GM12878 (cell line): ENCODE data around the gene COL9A2. TPM values are rescaled to one million over a fixed set of nuclear protein-coding genes. Genes with fewer than 3 reads are reported as not detected.

Source experiments
- ATAC-seq: fragments of 200-7000 bp; cut with Tn5 transposase; 3 replicates; pipeline ENCODE4 v1.9.1; 2020; ENCODE audit warnings: mild to moderate bottlenecking, moderate library complexity
- BruUV-seq: library from RNA; stranded (reverse); fragments of 400-500 nt; replicated peaks from 2 replicates; lab custom pipeline; 2021; lab: Mats Ljungman, UMichigan
- CTCF ChIA-PET: fragments of 300-600 bp; sonication (Branson Sonifier 250); formaldehyde crosslinking; extraction: SDS; loops from one replicate; lab custom pipeline; 2021; ENCODE audit warnings: inconsistent platforms; lab: Yijun Ruan, JAX
- POLR2A ChIA-PET: fragments of 350-600 bp; formaldehyde crosslinking; extraction: SDS; loops from one replicate; lab custom pipeline; 2021; ENCODE audit warnings: inconsistent platforms; lab: Charles Lee
- RAD21 ChIA-PET: fragments of 300-600 bp; sonication (Branson Sonifier 250); formaldehyde crosslinking; loops from one replicate; lab custom pipeline; 2023; ENCODE audit warnings: antibody characterized with exemption; ENCODE audit not compliant: unreplicated experiment; lab: Charles Lee
- SMC1A ChIA-PET: fragments of 300-600 bp; sonication (Branson Sonifier 250); formaldehyde crosslinking; loops from one replicate; lab custom pipeline; 2023; ENCODE audit not compliant: unreplicated experiment, uncharacterized antibody; lab: Charles Lee
- DNase-seq: peaks from one replicate; pipeline ENCODE4 v3.0.0-alpha.2; 2011; ENCODE audit warnings: low read depth, low spot score
- FAIRE-seq: peaks from 3 replicates; lab custom pipeline; 2011; peaks lifted over from hg19 to GRCh38; lab: Jason Lieb, UNC
- H2AFZ ChIP-seq: 2 replicates; pipeline ENCODE4 v1.6.0; 2011; ENCODE audit warnings: low read depth, low read length, control low read depth; ENCODE audit not compliant: control insufficient read depth
- H3K27ac ChIP-seq: 2 replicates; pipeline ENCODE4 v1.5.1; 2011; ENCODE audit warnings: control low read depth; ENCODE audit not compliant: control insufficient read depth, insufficient read depth
- H3K27me3 ChIP-seq, 2 experiments: replicated peaks in 1 of 2; 2 replicates each; pipeline versions ENCODE4 v1.6.0 to v1.6.1; 2011; ENCODE audit warnings: low read length in 1 of 2; ENCODE audit not compliant: control insufficient read depth in 2 of 2, insufficient read depth in 2 of 2
- H3K36me3 ChIP-seq, 2 experiments: 2 replicates each; pipeline ENCODE4 v1.5.1; 2011; ENCODE audit warnings: low read length in 1 of 2; ENCODE audit not compliant: control insufficient read depth in 2 of 2, insufficient read depth in 2 of 2
- H3K4me1 ChIP-seq: 2 replicates; pipeline ENCODE4 v1.6.1; 2011; ENCODE audit warnings: mild to moderate bottlenecking, low read length, moderate library complexity, mixed read lengths; ENCODE audit not compliant: control insufficient read depth, insufficient read depth
- H3K4me2 ChIP-seq: 2 replicates; pipeline ENCODE4 v1.6.0; 2011; ENCODE audit warnings: control low read depth; ENCODE audit not compliant: control insufficient read depth, insufficient read depth
- H3K4me3 ChIP-seq: fragments of 200-600 bp; sonication (generic); 2 replicates; pipeline ENCODE4 v1.5.1; 2016
- H3K79me2 ChIP-seq: 2 replicates; pipeline ENCODE4 v1.6.0; 2011; ENCODE audit warnings: low read length; ENCODE audit not compliant: control insufficient read depth, insufficient read depth
- H3K9ac ChIP-seq: 2 replicates; pipeline ENCODE4 v1.8.0; 2011; ENCODE audit warnings: low read length, control low read depth, mixed read lengths; ENCODE audit not compliant: control insufficient read depth, insufficient read depth
- H3K9me3 ChIP-seq: replicated peaks from 3 replicates; pipeline ENCODE4 v1.5.1; 2011; ENCODE audit warnings: mild to moderate bottlenecking, low read length; ENCODE audit not compliant: control insufficient read depth, insufficient read depth
- H4K20me1 ChIP-seq: 2 replicates; pipeline ENCODE4 v1.6.0; 2011; ENCODE audit not compliant: control insufficient read depth, insufficient read depth
- BCL11A ChIP-seq: IDR thresholded peaks from 2 replicates; pipeline ENCODE4 v1.6.1; 2011; ENCODE audit warnings: low read depth, low read length
- EED ChIP-seq: sonication (generic); IDR thresholded peaks from 2 replicates; pipeline ENCODE4 v1.6.1; 2016; ENCODE audit warnings: antibody characterized with exemption, low read depth
- HCFC1 ChIP-seq: fragments of 150-350 bp; IDR thresholded peaks from 2 replicates; pipeline ENCODE4 v1.6.1; 2014; ENCODE audit warnings: low read length
- IRF5 ChIP-seq: fragments of 450-650 bp; IDR thresholded peaks from 2 replicates; pipeline ENCODE4 v1.6.1; 2017; ENCODE audit warnings: borderline replicate concordance
- MLLT1 ChIP-seq: fragments of 450-650 bp; IDR thresholded peaks from 2 replicates; pipeline ENCODE4 v1.6.1; 2016; ENCODE audit warnings: mild to moderate bottlenecking
- MTA2 ChIP-seq: fragments of 450-650 bp; IDR thresholded peaks from 2 replicates; pipeline ENCODE4 v1.6.1; 2016; ENCODE audit warnings: low read depth, mild to moderate bottlenecking, moderate library complexity
- POLR2AphosphoS5 ChIP-seq: IDR thresholded peaks from 2 replicates; pipeline ENCODE4 v1.6.1; 2011; ENCODE audit warnings: mild to moderate bottlenecking, low read length, inconsistent platforms
- RELB ChIP-seq: fragments of 450-650 bp; IDR thresholded peaks from 2 replicates; pipeline ENCODE4 v1.6.1; 2017; ENCODE audit warnings: low read depth, mild to moderate bottlenecking, moderate library complexity
- SMARCA5 ChIP-seq: fragments of 450-650 bp; IDR thresholded peaks from 2 replicates; pipeline ENCODE4 v1.6.1; 2017; ENCODE audit warnings: mild to moderate bottlenecking
- ZBED1 ChIP-seq: IDR thresholded peaks from 2 replicates; pipeline ENCODE4 v1.6.1; 2016; ENCODE audit warnings: borderline replicate concordance
- ZZZ3 ChIP-seq: IDR thresholded peaks from 2 replicates; pipeline ENCODE4 v1.6.1; 2011; ENCODE audit warnings: low read depth; ENCODE audit not compliant: control insufficient read depth, insufficient read length
- WGBS: methylation state at CpG from one replicate; pipeline ENCODE4 v1.1.6; 2016; ENCODE audit warnings: low lambda C conversion rate; ENCODE audit not compliant: insufficient replicate concordance, insufficient coverage; ENCODE audit errors: missing lambda C conversion rate; 5-methylcytosine and 5-hydroxymethylcytosine counted together
- in situ Hi-C: fragments of 300-500 bp; cut with MboI; formaldehyde crosslinking; loops from 9 replicates; pipeline ENCODE4 v1.14.3; 2018; ENCODE audit warnings: mixed read lengths
- intact Hi-C: fragments of 100-400 bp; cut with micrococcal nuclease; formaldehyde crosslinking; loops from one replicate; pipeline ENCODE4 v1.14.2; 2022; ENCODE audit not compliant: unreplicated experiment
- polyA plus RNA-seq, 11 experiments: library from polyadenylated mRNA; depleted of rRNA in 4 of 11; unstranded in 6 of 11; stranded (reverse) in 5 of 11; fragments of >200 nt; fragmentation: Nextera tagmentation in 4 of 11; fragmentation: Illumina TruSeq in 1 of 11; extraction: Ambion mirVana in 4 of 11; extraction: Trizol in 1 of 11; gene quantifications; 1 replicate in 1 of 11; 2 replicates in 10 of 11; pipeline versions ENCODE4 v1.2.1 to v1.2.3, GENCODE V29; 2011 to 2016; ENCODE audit warnings: inconsistent platforms in 2 of 11, missing spikeins in 2 of 11, low read depth in 1 of 11
- total RNA-seq, 4 experiments: library from RNA; depleted of rRNA in 3 of 4; stranded (reverse); fragments of >200 nt in 3 of 4; fragmentation: Illumina TruSeq in 1 of 4; extraction: Trizol in 1 of 4; gene quantifications; 2 replicates each; pipeline versions ENCODE4 v1.2.1 to v1.2.3, GENCODE V29; 2013 to 2021

COL9A2 gene
- total and polyA plus RNA-seq, 10 of the 15 experiments (the other 5 are each of a cell fraction or from before 2014, with no cell fraction given) = 3.1 to 63.3 (median 22.4) TPM

- ChIA-PET POLR2A (no interaction called here), SMC1A (no interaction called here), CTCF (no interaction called here), RAD21 (no interaction called here)
- no TSS peak for BruUV-seq
- H3K9ac ChIP-seq = no peak overlapping the region
- FAIRE-seq (no peak), DNase-seq (no peak), ATAC-seq (no peak)
- no peaks in the 10 kb centered on the region for H3K27me3 ChIP-seq
- TF ChIP-seq IRF5 = no peak
- no peak for TF ChIP-seq ZBED1
- TF ChIP-seq HCFC1 = no peak
- TF ChIP-seq EED = no peak
- TF ChIP-seq MLLT1 = no peak
- TF ChIP-seq BCL11A = no peak
- no peak for TF ChIP-seq POLR2AphosphoS5
- TF ChIP-seq ZZZ3 = no peak
- no peak for TF ChIP-seq SMARCA5
- no peak for TF ChIP-seq MTA2
- TF ChIP-seq RELB = no peak
- H3K4me1 ChIP-seq = no peaks in the 10 kb centered on the region
- in situ Hi-C loops (no loop called here), intact Hi-C loops (no loop called here)
- H3K4me2 ChIP-seq = no peak overlapping the region
- H3K36me3 ChIP-seq = peaks cover 0 to 2% of the 10 kb centered on the region in 2 experiments; a peak in 2 of 4 replicates
- no peaks in the 10 kb centered on the region for H4K20me1 ChIP-seq
- no peak overlapping the region for H2AFZ ChIP-seq
- no peaks in the 10 kb centered on the region for H3K79me2 ChIP-seq
- 98% methylated on average over 24 of the region's 38 CpGs for WGBS
- no peak overlapping the region for H3K27ac ChIP-seq
- H3K4me3 ChIP-seq = no peak overlapping the region
- no peaks in the 10 kb centered on the region for H3K9me3 ChIP-seq
These were observed 13.9 kb downstream of the COL9A2 start for GRCh38 chr1:40303051-40303771.
